Measurements from ENCODE around the gene RETREG3. TPM values are rescaled to one million over a fixed set of nuclear protein-coding genes. Genes with fewer than 3 reads are reported as not detected.

Gene RETREG3
- total and polyA plus RNA-seq, 2 of the 13 experiments (the other 11 are each of a cell fraction or from before 2014, with no cell fraction given): 47.0 to 55.8 TPM

- 0 out of 2 replicates have a peak, but pooled peaks have one; percentile 36 for TF ChIP-seq AHDC1 (CRISPR knock-in tag; IDR thresholded peaks at IDR 0.05; ENCODE audit: borderline replicate concordance)
- TF ChIP-seq HNRNPLL (IDR thresholded peaks at IDR 0.05; ENCODE audit: low read depth, low read length, poor library complexity, severe bottlenecking): peak; percentile 1
- TF ChIP-seq REXO4 (CRISPR knock-in tag; IDR thresholded peaks at IDR 0.05; ENCODE audit: borderline replicate concordance): 0 out of 2 replicates have a peak, but pooled peaks have one; percentile 45
- no peak for TF ChIP-seq MYC (CRISPR knock-in tag; IDR thresholded peaks at IDR 0.05; ENCODE audit: borderline replicate concordance)
- TF ChIP-seq PBX2 (CRISPR knock-in tag; IDR thresholded peaks at IDR 0.05): no peak
- TF ChIP-seq ZNF710 (CRISPR knock-in tag; IDR thresholded peaks at IDR 0.05; ENCODE audit: borderline replicate concordance): 0 out of 2 replicates have a peak, but pooled peaks have one; percentile 5
- TF ChIP-seq ZNF670 (CRISPR knock-in tag; IDR thresholded peaks at IDR 0.05; ENCODE audit: borderline replicate concordance): peak; percentile 15; the same call in 1 of the 2 replicates
- peak; percentile 9; the same call in 1 of the 2 replicates for TF ChIP-seq AFF4 (CRISPR knock-in tag; IDR thresholded peaks at IDR 0.05)
- TF ChIP-seq NRL (CRISPR knock-in tag; IDR thresholded peaks at IDR 0.05; ENCODE audit: borderline replicate concordance): peak; percentile 46; the same call in 1 of the 2 replicates
- no peak for TF ChIP-seq ZFP90 (CRISPR knock-in tag; IDR thresholded peaks at IDR 0.05; ENCODE audit: borderline replicate concordance)
- 0 out of 2 replicates have a peak, but pooled peaks have one; percentile 49 for TF ChIP-seq CHD4 (IDR thresholded peaks at IDR 0.05; ENCODE audit: borderline replicate concordance, low read length)
- no peak; the same call in 1 of the 2 replicates for TF ChIP-seq ZNF12 (CRISPR knock-in tag; IDR thresholded peaks at IDR 0.05)
- TF ChIP-seq TCF12 (IDR thresholded peaks at IDR 0.05): no peak
- 0 out of 2 replicates have a peak, but pooled peaks have one; percentile 3 for TF ChIP-seq TCF12 (CRISPR knock-in tag; IDR thresholded peaks at IDR 0.05)
- TF ChIP-seq SNAI1 (CRISPR knock-in tag; IDR thresholded peaks at IDR 0.05; ENCODE audit: borderline replicate concordance): no peak
Measured at GRCh38 chr17:42566215-42566882, 42.8 kb downstream of the RETREG3 start (continued).

Data from HepG2 (cell line).